Measurements from ENCODE around the gene IQGAP3.
A peak's percentile ranks its signal among the peaks of the same experiment; 100 is the strongest.

DNA sequence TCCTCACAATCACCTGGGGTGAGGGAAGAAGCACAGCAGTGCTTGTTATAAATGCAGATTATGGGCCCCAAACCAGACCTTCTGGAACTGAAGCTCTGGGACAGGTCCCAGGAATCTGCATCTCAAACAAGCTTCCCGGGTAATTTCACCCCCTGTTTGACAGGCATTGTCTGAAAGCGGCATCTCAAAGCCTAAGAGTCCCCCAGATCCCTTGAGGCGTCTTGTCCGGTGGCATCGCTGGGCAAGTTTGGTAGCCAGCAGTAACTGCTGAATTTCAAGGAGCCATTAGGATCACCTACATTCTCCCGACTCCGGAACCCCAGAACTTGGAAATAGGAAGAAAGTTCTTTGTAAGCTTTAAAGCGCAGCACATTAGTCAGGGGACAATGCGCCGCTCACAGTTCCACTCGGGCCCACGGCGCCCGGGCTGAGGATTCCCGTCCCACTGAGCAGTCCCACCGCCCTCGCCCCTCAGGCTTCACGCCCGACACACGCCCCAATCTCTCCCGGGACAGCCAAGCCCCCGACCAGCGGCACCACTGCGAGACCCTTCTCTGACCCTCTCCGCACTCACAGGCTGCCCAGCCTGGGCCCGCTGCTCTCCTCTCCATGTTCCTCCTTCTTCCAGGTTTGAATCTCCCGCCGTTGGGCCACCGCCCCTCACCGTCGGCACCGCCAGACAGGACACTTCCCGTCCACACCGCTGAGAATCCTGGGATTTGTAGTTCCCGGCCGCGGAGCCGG lies at the start of gene IQGAP3:
- peak; percentile 56 to 67 for TF ChIP-seq POLR2AphosphoS5 (IDR thresholded peaks at IDR 0.05)
- TF ChIP-seq, protein P1, sequence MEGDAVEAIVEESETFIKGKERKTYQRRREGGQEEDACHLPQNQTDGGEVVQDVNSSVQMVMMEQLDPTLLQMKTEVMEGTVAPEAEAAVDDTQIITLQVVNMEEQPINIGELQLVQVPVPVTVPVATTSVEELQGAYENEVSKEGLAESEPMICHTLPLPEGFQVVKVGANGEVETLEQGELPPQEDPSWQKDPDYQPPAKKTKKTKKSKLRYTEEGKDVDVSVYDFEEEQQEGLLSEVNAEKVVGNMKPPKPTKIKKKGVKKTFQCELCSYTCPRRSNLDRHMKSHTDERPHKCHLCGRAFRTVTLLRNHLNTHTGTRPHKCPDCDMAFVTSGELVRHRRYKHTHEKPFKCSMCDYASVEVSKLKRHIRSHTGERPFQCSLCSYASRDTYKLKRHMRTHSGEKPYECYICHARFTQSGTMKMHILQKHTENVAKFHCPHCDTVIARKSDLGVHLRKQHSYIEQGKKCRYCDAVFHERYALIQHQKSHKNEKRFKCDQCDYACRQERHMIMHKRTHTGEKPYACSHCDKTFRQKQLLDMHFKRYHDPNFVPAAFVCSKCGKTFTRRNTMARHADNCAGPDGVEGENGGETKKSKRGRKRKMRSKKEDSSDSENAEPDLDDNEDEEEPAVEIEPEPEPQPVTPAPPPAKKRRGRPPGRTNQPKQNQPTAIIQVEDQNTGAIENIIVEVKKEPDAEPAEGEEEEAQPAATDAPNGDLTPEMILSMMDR (IDR thresholded peaks at IDR 0.05): peak in 1 of 3 experiments; percentile 19

Data from esophagus muscularis mucosa (tissue), 3 donors.